ENCODE results near the gene LGALS12. TPM values are rescaled to one million over a fixed set of nuclear protein-coding genes. Genes with fewer than 3 reads are reported as not detected.

Gene LGALS12, protein sequence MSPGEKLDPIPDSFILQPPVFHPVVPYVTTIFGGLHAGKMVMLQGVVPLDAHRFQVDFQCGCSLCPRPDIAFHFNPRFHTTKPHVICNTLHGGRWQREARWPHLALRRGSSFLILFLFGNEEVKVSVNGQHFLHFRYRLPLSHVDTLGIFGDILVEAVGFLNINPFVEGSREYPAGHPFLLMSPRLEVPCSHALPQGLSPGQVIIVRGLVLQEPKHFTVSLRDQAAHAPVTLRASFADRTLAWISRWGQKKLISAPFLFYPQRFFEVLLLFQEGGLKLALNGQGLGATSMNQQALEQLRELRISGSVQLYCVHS
- total RNA-seq = 1 to 10 TPM in 2 of 4 donors, under 1 TPM in 1, not detected in 1; 0.76 to 6.3 (median 2.3) TPM

DNA sequence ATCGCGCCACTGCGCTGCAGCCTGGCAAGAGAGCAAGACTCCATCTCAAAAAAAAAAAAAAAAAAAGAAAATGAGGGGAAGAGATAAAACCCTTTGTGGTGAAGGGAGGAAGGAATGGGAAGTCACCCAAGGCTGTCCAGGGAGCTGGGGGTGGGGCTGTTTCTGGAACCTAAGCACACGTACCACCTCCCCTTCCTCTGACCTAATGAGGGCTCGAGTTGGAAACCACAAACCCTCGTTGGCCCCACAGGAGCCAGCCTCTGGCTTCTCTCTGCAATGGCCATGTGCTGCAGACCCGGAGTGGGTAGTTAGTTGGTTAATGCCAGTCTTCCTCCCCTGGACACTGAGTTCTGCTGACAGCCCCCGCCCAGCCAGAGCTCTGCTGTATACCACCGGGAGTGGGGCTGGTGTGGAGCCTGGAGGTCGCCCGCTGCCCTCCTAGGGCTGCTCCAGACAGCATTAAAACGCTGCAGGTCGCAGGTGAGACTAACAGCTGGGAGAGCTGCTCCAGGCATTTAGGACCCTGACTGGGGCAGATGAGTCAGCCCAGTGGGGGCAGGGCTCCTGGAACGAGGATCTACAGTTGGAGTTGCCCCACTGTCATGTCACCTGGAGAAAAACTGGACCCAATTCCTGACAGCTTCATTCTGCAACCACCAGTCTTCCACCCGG is at the start of gene LGALS12:
Gene LGALS12 (plus strand): TSS at position 228 of the 672 bp plus-strand sequence. CDS start 375 bp downstream, at position 603.
- WGBS = 80% methylated on average over 14 of the region's 15 CpGs
- Histone ChIP-seq H3K4me3 (no peak within 1 kb of the TSS), H3K27me3 (no peaks in the 10 kb centered on the region), H3K27ac (no peak within 1 kb of the TSS), H3K4me1 (peaks cover 7% of the 10 kb centered on the region), H3K36me3 (no peaks in the 10 kb centered on the region), H3K9me3 (no peaks in the 10 kb centered on the region)
- TF ChIP-seq EP300 (IDR thresholded peaks at IDR 0.05) (no peak), POLR2AphosphoS5 (IDR thresholded peaks at IDR 0.05) (no peak), POLR2A (IDR thresholded peaks at IDR 0.05) (no peak)
- TF ChIP-seq, protein P1, sequence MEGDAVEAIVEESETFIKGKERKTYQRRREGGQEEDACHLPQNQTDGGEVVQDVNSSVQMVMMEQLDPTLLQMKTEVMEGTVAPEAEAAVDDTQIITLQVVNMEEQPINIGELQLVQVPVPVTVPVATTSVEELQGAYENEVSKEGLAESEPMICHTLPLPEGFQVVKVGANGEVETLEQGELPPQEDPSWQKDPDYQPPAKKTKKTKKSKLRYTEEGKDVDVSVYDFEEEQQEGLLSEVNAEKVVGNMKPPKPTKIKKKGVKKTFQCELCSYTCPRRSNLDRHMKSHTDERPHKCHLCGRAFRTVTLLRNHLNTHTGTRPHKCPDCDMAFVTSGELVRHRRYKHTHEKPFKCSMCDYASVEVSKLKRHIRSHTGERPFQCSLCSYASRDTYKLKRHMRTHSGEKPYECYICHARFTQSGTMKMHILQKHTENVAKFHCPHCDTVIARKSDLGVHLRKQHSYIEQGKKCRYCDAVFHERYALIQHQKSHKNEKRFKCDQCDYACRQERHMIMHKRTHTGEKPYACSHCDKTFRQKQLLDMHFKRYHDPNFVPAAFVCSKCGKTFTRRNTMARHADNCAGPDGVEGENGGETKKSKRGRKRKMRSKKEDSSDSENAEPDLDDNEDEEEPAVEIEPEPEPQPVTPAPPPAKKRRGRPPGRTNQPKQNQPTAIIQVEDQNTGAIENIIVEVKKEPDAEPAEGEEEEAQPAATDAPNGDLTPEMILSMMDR (IDR thresholded peaks at IDR 0.05) = no peak
- no peak for DNase-seq (ENCODE audit: low spot score in 2 of 2)

DNA sequence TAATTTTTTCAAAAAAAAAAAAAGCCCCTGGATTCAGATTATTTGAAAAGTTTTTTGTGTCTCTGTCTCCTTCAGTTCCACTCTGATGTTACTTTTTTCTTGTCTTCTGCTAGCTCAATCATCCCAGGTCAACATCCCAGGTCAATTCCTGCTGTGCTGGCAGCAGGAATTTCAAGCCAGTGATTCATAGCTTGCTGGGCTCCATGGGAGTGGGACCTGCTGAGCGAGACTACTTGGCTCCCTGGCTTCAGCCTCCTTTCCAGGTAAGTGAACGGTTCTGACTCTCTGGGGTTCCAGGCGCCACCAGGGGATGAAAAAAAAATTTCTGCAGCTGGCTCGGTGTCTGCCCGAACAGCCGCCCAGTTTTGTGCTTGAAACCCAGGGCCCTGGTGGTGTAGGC is 46.3 kb upstream of the LGALS12 start:
- TF ChIP-seq, protein P1 (IDR thresholded peaks at IDR 0.05) = no peak
- TF ChIP-seq POLR2A (IDR thresholded peaks at IDR 0.05) (no peak), POLR2AphosphoS5 (IDR thresholded peaks at IDR 0.05) (no peak), EP300 (IDR thresholded peaks at IDR 0.05) (no peak)
- H3K9me3 ChIP-seq = no peaks in the 10 kb centered on the region
- no peak overlapping the region for H3K4me3 ChIP-seq
- H3K27ac ChIP-seq = no peak overlapping the region
- 47% methylated on average over 3 of the region's 6 CpGs for WGBS
- DNase-seq (ENCODE audit: low spot score in 2 of 2) = no peak
- H3K4me1 ChIP-seq = no peaks in the 10 kb centered on the region
- H3K36me3 ChIP-seq = no peaks in the 10 kb centered on the region
- no peaks in the 10 kb centered on the region for H3K27me3 ChIP-seq

DNA sequence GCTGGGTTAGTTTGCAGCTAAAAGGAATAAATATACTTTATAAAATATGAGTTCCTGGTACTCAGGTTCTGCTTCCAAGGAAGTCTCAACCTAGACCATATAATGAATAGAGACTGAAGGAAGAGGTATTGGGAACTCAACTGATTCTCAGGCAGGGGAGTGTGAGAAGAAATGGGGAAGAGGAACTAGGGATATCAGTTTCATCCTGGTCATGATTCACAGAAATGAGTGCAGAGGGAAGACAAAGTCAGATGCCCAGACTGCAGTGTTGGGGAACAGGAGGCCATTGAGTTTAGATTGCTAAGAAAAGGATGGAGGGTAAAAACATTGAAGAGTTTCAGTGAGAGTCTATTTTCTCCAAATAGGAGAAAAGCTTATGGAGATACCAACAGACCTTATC is 43.7 kb upstream of the LGALS12 start:
- Histone ChIP-seq H3K9me3 (no peaks in the 10 kb centered on the region), H3K4me1 (no peaks in the 10 kb centered on the region), H3K36me3 (no peaks in the 10 kb centered on the region), H3K27ac (no peak overlapping the region), H3K27me3 (no peaks in the 10 kb centered on the region), H3K4me3 (no peak overlapping the region)
- TF ChIP-seq, protein P1 (IDR thresholded peaks at IDR 0.05) = no peak
- TF ChIP-seq POLR2A (IDR thresholded peaks at IDR 0.05) = no peak
- no peak for TF ChIP-seq EP300 (IDR thresholded peaks at IDR 0.05)
- no peak for TF ChIP-seq POLR2AphosphoS5 (IDR thresholded peaks at IDR 0.05)
- DNase-seq (ENCODE audit: low spot score in 2 of 2) = no peak

DNA sequence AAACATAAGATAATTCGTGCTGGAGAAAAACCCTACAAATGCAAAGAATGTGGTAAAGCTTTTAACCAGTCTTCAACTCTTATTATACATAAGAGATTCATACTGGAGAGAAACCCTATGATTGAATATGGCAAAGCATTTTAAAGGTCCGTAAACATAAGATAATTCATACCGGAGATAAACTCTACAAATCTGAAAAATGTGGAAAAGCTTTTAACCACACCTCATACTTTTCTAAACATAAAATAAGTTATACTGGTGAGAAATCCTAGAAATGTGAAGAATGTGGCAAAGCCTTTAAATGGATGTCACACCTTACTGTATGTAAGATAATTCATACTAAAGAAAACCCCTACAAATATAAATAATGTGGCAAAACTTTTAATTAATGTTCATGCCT is 35.6 kb upstream of the LGALS12 start:
- H3K9me3 ChIP-seq = no peaks in the 10 kb centered on the region
- no peaks in the 10 kb centered on the region for H3K27me3 ChIP-seq
- H3K4me3 ChIP-seq = no peak overlapping the region
- H3K4me1 ChIP-seq = no peaks in the 10 kb centered on the region
- H3K27ac ChIP-seq = no peak overlapping the region
- H3K36me3 ChIP-seq = no peaks in the 10 kb centered on the region
- WGBS = 58% methylated on average over 3 of the region's 3 CpGs
- TF ChIP-seq POLR2AphosphoS5 (IDR thresholded peaks at IDR 0.05) = no peak
- TF ChIP-seq POLR2A (IDR thresholded peaks at IDR 0.05) = no peak
- TF ChIP-seq, protein P1 (IDR thresholded peaks at IDR 0.05) = no peak
- TF ChIP-seq EP300 (IDR thresholded peaks at IDR 0.05) = no peak
- DNase-seq (ENCODE audit: low spot score in 2 of 2) = no peak

DNA sequence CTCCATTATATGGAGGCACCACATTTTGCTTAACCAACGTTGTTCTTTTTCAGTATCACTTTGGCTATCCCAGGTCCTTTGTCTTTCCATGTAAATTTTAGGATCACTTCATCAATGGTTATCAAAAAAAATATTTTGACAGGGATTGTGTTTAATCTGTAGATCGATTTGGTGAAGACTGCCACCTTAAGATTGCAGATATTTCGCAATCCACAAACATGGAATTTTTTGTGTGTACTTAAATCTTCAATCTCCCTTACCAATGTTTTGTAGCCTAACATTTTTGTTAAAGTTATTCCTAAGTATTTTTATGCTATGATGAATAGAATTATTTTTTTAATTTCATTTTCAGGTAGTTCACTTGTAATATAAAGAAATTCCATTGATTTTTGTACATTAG is 33.5 kb upstream of the LGALS12 start:
- 86% methylated on average over 3 of the region's 3 CpGs for WGBS

More for the DNA sequence above, 33.5 kb upstream of the LGALS12 start:
- no peak overlapping the region for H3K4me3 ChIP-seq
- TF ChIP-seq POLR2A (IDR thresholded peaks at IDR 0.05) (no peak), POLR2AphosphoS5 (IDR thresholded peaks at IDR 0.05) (no peak), EP300 (IDR thresholded peaks at IDR 0.05) (no peak)
- TF ChIP-seq, protein P1 (IDR thresholded peaks at IDR 0.05) = no peak
- H3K27me3 ChIP-seq = no peaks in the 10 kb centered on the region
- no peaks in the 10 kb centered on the region for H3K9me3 ChIP-seq
- no peak for DNase-seq (ENCODE audit: low spot score in 2 of 2)
- no peak overlapping the region for H3K27ac ChIP-seq
- no peaks in the 10 kb centered on the region for H3K36me3 ChIP-seq
- no peaks in the 10 kb centered on the region for H3K4me1 ChIP-seq

All from suprapubic skin (tissue), 4 donors.